Naive thymus-derived CD8-positive, alpha-beta T cell (primary cell): Measurements from ENCODE around the gene LRRC74A. TPM values are rescaled to one million over a fixed set of nuclear protein-coding genes. Genes with fewer than 3 reads are reported as not detected.

ENCODE experiments used
- ATAC-seq, 2 donors: fragments of 150-1000 bp; cut with Tn5 transposase in 1 of 2; sonication (Bioruptor Pico), chemical (Tn5 transposase) in 1 of 2; 1 replicate in 1 of 2; 2 replicates in 1 of 2; pipeline ENCODE4 v1.10.0; 2021; ENCODE audit warnings: mild to moderate bottlenecking in 2 of 2, moderate library complexity in 2 of 2
- POLR2A ChIA-PET: fragments of 350-600 bp; sonication (Branson Sonifier 250); formaldehyde crosslinking; loops from one replicate; lab custom pipeline; 2021; ENCODE audit warnings: antibody characterized with exemption; lab: Charles Lee
- DNase-seq, 10 donors: peaks; one replicate each; pipeline versions ENCODE4 v3.0.0 to v3.0.0-alpha.2; 2020 to 2022
- H3K27ac Mint-ChIP-seq, 10 donors: one replicate each; pipeline ENCODE4 v1.8.0; 2020 to 2022; ENCODE audit warnings: mild to moderate bottlenecking in 10 of 10, mixed read lengths in 10 of 10, moderate library complexity in 4 of 10, inconsistent platforms in 1 of 10
- H3K27me3 Mint-ChIP-seq, 5 donors: one replicate each; pipeline ENCODE4 v1.8.0; 2021 to 2022; ENCODE audit warnings: mixed read lengths in 5 of 5
- H3K36me3 Mint-ChIP-seq, 3 donors: one replicate each; pipeline ENCODE4 v1.8.0; 2020 to 2022; ENCODE audit warnings: mixed read lengths in 3 of 3, mild to moderate bottlenecking in 2 of 3, inconsistent platforms in 1 of 3
- H3K4me1 Mint-ChIP-seq, 4 donors: one replicate each; pipeline ENCODE4 v1.8.0; 2021 to 2022; ENCODE audit warnings: mixed read lengths in 4 of 4
- H3K4me3 Mint-ChIP-seq, 10 donors: one replicate each; pipeline ENCODE4 v1.8.0; 2020 to 2022; ENCODE audit warnings: mild to moderate bottlenecking in 10 of 10, mixed read lengths in 10 of 10, moderate library complexity in 6 of 10, inconsistent platforms in 1 of 10
- H3K9me3 Mint-ChIP-seq, 9 donors: one replicate each; pipeline ENCODE4 v1.8.0; 2020 to 2022; ENCODE audit warnings: mixed read lengths in 9 of 9, mild to moderate bottlenecking in 3 of 9, inconsistent platforms in 1 of 9, moderate library complexity in 1 of 9
- polyA plus RNA-seq, 3 donors: library from polyadenylated mRNA; unstranded; fragments of 300-500 nt; fragmentation: Illumina TruSeq; gene quantifications; one replicate each; pipeline ENCODE4 v1.2.3, GENCODE V29; 2021
- total RNA-seq, 8 experiments: library from RNA in 2 of 8; stranded (reverse) in 2 of 8; gene quantifications; one replicate each; pipeline ENCODE4 v1.2.3 and lab custom pipeline; 2021 to 2026

Gene LRRC74A
- total and polyA plus RNA-seq, 5 experiments from 2014 or later, result 0.56 TPM; not detected in 4

DNA sequence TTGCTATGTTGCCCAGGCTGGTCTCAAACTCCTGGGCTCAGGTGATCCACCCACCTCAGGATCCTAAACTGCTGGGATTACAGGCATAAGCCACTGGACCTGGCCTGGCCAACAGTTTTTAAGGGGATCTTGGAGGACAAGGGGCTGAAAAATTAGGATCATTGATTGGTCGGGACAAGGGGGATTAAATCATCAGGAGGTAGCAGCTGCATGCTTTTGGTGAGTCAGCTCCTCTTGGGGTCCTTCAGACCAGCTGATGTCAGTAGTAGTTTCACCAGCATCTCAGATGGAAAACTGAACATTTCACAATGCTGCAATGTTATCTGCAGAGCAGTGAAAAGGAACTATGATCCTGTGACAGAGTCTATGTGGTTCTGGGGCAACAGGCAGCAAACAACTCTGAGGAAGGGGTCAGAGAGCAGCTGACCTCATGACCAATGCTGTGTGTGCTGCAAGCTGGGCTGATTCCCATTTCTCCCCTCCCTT, 6.3 kb downstream of the LRRC74A start:
- H3K27ac Mint-ChIP-seq, result no peak overlapping the region
- peaks cover 3 to 20% (median 8%) of the 10 kb centered on the region in 5 donors for H3K27me3 Mint-ChIP-seq
- DNase-seq (no peak), ATAC-seq (no peak)
- peaks cover 0 to 3% (median 0%) of the 10 kb centered on the region in 3 donors for H3K36me3 Mint-ChIP-seq
- H3K4me1 Mint-ChIP-seq, result no peaks in the 10 kb centered on the region
- POLR2A ChIA-PET, result interaction anchor here (0.7 kb wide), 1 partner anchor 231 kb away, joined by 3 read pairs; no protein-coding TSS in a partner anchor
- H3K9me3 Mint-ChIP-seq, result peaks cover 0 to 3% (median 0%) of the 10 kb centered on the region in 9 donors
- no peak overlapping the region for H3K4me3 Mint-ChIP-seq

DNA sequence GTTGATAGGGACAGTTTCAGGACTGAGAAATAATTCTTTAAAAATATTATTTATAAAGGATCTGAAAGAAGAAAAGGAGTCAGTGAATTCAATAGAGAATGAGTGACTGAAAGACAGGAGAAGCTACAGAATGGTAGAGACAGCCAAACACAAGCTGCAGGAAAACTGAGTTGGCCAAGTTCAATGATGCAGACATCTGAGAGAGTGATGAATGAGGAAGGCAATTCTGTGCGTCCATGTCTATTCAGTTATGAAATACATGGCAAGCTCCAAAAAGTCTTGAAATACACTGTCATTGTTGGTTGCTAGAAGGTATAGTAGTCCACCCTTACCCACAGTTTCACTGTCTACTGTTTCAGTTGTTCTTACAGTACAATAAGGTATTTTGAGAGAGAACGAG, 6.8 kb downstream of the LRRC74A start:
- H3K9me3 Mint-ChIP-seq, result peaks cover 0 to 3% (median 0%) of the 10 kb centered on the region in 9 donors
- DNase-seq, result no peak
- peaks cover 3 to 20% (median 8%) of the 10 kb centered on the region in 5 donors for H3K27me3 Mint-ChIP-seq
- H3K4me1 Mint-ChIP-seq, result no peaks in the 10 kb centered on the region
- no peak for ATAC-seq
- no peak overlapping the region for H3K27ac Mint-ChIP-seq
- H3K36me3 Mint-ChIP-seq, result peaks cover 0 to 3% (median 0%) of the 10 kb centered on the region in 3 donors
- H3K4me3 Mint-ChIP-seq, result no peak overlapping the region
- POLR2A ChIA-PET, result interaction anchor here (0.7 kb wide), 1 partner anchor 230 kb away, joined by 3 read pairs; no protein-coding TSS in a partner anchor

DNA sequence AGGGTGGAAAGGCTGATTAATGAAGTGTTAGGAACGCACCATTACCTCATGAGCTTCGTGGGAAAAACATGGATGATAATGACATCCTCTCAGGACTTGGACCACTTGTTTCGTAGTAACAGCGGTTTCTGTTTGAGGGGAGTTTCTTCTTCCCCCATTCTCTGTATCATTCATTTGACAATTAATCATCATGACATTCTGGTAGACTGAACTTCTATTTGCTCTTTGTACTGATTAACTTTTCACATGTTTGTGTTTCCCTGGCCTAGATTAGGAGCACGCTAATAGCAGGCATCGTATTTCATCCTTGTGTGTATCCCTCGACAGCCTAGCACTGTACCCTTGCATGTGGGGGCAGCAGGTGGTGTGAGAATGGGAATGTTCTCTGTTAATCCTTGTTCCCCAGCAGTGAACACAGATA, 8.0 kb downstream of the LRRC74A start:
- peaks cover 3 to 20% (median 8%) of the 10 kb centered on the region in 5 donors for H3K27me3 Mint-ChIP-seq
- ATAC-seq, result no peak
- POLR2A ChIA-PET, result no interaction called here
- no peak overlapping the region for H3K4me3 Mint-ChIP-seq
- peak overlapping the region in 1 of 10 donors; percentile 76 for H3K27ac Mint-ChIP-seq
- DNase-seq, result no peak
- peaks cover 0 to 3% (median 0%) of the 10 kb centered on the region in 3 donors for H3K36me3 Mint-ChIP-seq
- no peaks in the 10 kb centered on the region for H3K4me1 Mint-ChIP-seq
- peaks cover 0 to 3% (median 0%) of the 10 kb centered on the region in 9 donors for H3K9me3 Mint-ChIP-seq

DNA sequence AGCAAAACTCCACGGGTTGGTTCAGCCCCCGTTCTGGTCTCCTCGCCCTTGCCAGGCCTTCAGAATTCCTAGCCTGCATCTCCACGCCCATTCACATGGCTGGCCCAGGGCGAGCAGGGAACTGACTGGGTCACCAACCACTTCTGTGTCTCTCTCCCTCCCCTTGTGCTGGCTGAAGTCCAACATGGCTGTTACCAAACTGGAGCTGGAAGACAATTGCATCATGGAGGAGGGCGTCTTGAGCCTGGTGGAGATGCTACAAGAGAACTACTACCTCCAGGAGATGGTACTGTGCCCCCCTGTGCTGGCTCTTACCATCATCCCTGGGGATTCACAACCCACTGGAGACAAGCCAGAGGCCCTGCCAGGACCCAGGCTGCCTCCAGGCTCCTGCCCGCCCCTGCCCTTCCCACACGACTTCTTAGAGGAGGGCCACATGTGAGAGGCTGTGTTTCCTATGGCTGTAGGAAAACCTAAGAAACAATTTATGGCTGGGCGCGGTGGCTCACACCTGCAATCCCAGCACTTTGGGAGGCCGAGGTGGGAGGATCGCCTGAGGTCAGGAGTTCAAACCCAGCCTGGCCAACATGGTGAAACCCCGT, 9.9 kb downstream of the LRRC74A start:
- no peak for DNase-seq
- ATAC-seq, result no peak
- H3K9me3 Mint-ChIP-seq, result peaks cover 0 to 3% (median 0%) of the 10 kb centered on the region in 9 donors
- no peaks in the 10 kb centered on the region for H3K4me1 Mint-ChIP-seq
- H3K4me3 Mint-ChIP-seq, result no peak overlapping the region
- POLR2A ChIA-PET, result interaction anchor here (0.6 kb wide), 1 partner anchor 24 kb away, joined by 5 read pairs; no protein-coding TSS in a partner anchor
- H3K36me3 Mint-ChIP-seq, result peaks cover 0 to 3% (median 0%) of the 10 kb centered on the region in 3 donors
- peak overlapping the region in 1 of 10 donors; percentile 54 for H3K27ac Mint-ChIP-seq
- H3K27me3 Mint-ChIP-seq, result peaks cover 3 to 22% (median 9%) of the 10 kb centered on the region in 5 donors

DNA sequence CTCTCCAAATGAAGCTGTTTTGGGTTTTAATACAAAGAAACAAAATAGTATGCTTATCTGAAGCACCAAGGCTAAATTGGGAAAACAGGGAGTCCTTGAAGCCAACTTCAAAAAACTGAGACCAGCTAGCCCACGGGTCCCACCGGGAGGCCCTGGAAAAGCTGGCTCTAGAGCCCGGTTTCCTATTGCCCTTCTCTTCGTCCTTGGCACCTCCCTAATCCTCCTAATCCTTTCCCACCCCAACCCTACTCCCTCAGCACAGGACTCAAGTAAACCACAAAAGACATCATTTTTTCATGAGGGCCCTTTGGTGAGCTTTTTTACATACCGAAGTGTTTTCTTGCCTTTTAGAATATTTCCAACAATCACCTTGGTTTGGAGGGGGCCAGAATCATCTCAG, 11.3 kb downstream of the LRRC74A start:
- no peaks in the 10 kb centered on the region for H3K4me1 Mint-ChIP-seq
- H3K27me3 Mint-ChIP-seq, result peaks cover 3 to 22% (median 10%) of the 10 kb centered on the region in 5 donors
- H3K36me3 Mint-ChIP-seq, result no peaks in the 10 kb centered on the region
- DNase-seq (no peak), ATAC-seq (no peak)
- H3K9me3 Mint-ChIP-seq, result no peaks in the 10 kb centered on the region
- no peak overlapping the region for H3K27ac Mint-ChIP-seq
- POLR2A ChIA-PET, result no interaction called here
- H3K4me3 Mint-ChIP-seq, result no peak overlapping the region

DNA sequence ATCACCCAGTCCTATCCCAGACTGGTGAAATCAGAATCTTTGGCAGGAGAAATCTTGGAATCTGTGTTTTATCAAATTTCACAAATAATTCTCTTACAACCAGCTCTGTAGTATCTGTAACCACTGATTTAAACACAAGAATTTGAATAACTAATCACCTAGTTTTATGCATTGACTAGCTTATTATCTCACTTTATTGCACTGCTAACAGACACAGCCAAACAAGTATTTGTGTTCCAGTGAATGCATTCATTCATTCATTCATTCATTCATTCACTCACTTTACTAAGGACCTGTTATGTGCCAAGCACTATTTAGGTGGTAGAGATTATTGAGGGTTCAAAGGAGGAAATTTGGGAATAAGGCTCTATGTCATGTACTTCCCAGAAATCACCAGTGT, 16.2 kb downstream of the LRRC74A start:
- H3K4me1 Mint-ChIP-seq, result peaks cover 5 to 14% (median 11%) of the 10 kb centered on the region in 4 donors
- H3K9me3 Mint-ChIP-seq, result no peaks in the 10 kb centered on the region
- peaks cover 0 to 3% (median 0%) of the 10 kb centered on the region in 3 donors for H3K36me3 Mint-ChIP-seq
- H3K27me3 Mint-ChIP-seq, result peaks cover 0 to 13% (median 5%) of the 10 kb centered on the region in 5 donors
- ATAC-seq (no peak), DNase-seq (no peak)
- no peak overlapping the region for H3K4me3 Mint-ChIP-seq
- H3K27ac Mint-ChIP-seq, result peak overlapping the region in 1 of 10 donors; percentile 5
- POLR2A ChIA-PET, result no interaction called here

DNA sequence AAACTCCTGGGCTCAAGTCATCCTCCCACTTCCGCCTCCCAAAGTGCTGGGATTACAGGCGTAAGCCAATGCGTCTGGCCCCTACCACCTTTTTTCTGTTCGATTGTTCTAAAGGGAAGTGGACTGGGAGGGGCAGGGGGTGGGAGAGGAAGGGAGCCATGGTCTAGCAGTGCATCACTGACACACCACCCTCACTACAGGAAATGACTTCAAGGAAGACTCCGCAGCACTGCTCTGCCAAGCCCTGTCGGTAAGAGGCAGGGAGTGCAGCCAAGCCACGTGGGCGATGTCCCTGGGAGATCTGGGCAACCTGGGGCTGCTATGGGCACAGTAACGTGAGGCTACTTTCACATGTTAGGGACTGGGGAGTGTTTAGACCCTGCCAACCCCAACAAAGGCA, 18.0 kb downstream of the LRRC74A start:
- POLR2A ChIA-PET, result interaction anchor here (0.7 kb wide), 1 partner anchor 32 kb away, joined by 3 read pairs; the partner anchor contains the start of gene ANGEL1
- Mint-ChIP-seq H3K4me3 (peak overlapping the region; percentile 17 to 85 (median 59)), H3K27ac (peak overlapping the region; percentile 24 to 87 (median 78)), H3K27me3 (peaks cover 0 to 13% (median 5%) of the 10 kb centered on the region in 5 donors), H3K4me1 (peaks cover 8 to 14% (median 12%) of the 10 kb centered on the region in 4 donors), H3K9me3 (no peaks in the 10 kb centered on the region), H3K36me3 (peaks cover 0 to 3% (median 0%) of the 10 kb centered on the region in 3 donors)
- DNase-seq (peak in 9 of 10 donors; percentile 30 to 83 (median 60)), ATAC-seq (peak; percentile 100)

DNA sequence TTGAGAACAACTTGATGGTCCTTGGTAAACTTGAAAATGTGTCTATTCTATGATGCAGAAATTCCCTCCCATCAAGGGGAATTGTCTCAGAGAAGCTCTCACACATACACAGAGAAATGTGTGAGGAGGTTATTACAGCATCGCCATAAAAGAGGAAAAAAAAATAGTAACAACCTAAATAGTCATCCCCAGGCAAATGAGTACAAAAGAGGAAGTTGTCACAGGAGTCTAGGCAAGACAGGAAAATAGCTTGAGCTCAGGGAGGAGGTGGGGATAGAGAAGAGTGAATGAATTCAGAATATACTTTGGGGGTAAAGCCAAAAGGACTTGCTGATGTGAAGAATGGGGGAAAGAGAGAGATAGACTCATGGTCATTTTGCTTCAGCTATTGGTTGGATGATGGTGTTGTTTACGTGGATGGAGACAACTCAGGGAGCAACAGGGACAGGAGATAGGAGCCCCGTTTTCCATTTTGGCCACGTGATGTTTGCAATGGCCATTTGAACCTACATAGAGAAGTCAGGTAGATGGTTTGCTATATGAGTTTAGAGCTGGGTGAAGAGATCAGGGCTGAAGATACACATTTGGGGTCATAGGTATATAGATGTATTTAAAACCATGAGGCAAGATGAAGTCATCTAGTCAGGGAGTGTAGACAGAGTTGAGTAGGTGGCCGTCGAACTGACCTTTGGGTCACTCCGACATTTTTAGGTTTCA, 20.3 kb downstream of the LRRC74A start:
- POLR2A ChIA-PET, result no interaction called here
- DNase-seq (no peak), ATAC-seq (no peak)
- no peak overlapping the region for H3K4me3 Mint-ChIP-seq
- H3K9me3 Mint-ChIP-seq, result no peaks in the 10 kb centered on the region
- peaks cover 8 to 14% (median 12%) of the 10 kb centered on the region in 4 donors for H3K4me1 Mint-ChIP-seq
- H3K27me3 Mint-ChIP-seq, result peaks cover 0 to 12% (median 5%) of the 10 kb centered on the region in 5 donors
- peaks cover 0 to 3% (median 0%) of the 10 kb centered on the region in 3 donors for H3K36me3 Mint-ChIP-seq
- H3K27ac Mint-ChIP-seq, result no peak overlapping the region

DNA sequence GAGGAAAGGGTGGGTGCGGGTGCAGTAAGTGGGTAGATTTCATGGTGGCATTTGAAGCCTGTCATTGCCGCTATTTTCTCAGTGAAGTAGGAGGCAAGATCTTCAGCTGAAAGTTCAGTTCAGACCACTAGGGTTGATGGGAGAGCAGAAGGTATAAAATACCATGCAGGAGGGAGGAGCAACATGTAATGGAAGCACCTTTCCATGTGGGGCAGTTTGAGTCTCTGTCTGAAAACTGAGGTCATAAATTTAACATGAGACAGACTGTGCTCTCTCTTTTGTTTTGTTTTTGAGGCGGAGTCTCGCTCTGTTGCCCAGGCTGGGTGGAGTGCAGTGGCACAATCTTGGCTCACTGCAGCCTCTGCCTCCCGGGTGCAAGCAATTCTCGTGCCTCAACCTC, 22.7 kb downstream of the LRRC74A start:
- Mint-ChIP-seq H3K4me3 (no peak overlapping the region), H3K27me3 (peaks cover 0 to 7% (median 3%) of the 10 kb centered on the region in 5 donors), H3K9me3 (no peaks in the 10 kb centered on the region), H3K36me3 (peaks cover 0 to 3% (median 0%) of the 10 kb centered on the region in 3 donors), H3K27ac (no peak overlapping the region), H3K4me1 (peaks cover 8 to 14% (median 12%) of the 10 kb centered on the region in 4 donors)
- POLR2A ChIA-PET, result interaction anchor here (0.6 kb wide), 1 partner anchor 673 kb away, joined by 5 read pairs; no protein-coding TSS in a partner anchor
- DNase-seq (no peak), ATAC-seq (no peak)

DNA sequence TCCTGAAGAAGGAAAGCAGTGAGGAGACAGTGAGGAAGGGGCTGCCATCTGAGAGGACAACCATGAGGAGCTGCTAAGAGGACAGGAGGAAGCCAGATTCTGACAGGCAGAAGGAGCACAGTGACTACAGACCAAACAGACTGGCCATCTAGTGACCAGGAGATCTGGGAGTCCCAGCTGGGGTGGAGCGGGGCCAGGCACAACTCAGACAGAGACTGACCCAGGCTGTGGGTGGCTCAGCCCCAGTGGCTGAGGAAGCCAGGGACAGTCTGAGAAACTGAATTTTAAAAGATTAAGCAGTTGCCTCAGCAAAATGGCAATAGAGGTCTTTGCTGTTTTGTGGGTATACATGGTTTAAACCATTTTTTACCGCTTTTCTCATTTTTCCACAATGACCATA, 28.9 kb downstream of the LRRC74A start:
- Mint-ChIP-seq H3K9me3 (no peaks in the 10 kb centered on the region), H3K36me3 (no peaks in the 10 kb centered on the region), H3K27me3 (peaks cover 0 to 19% (median 16%) of the 10 kb centered on the region in 5 donors), H3K4me1 (no peaks in the 10 kb centered on the region), H3K27ac (no peak overlapping the region), H3K4me3 (no peak overlapping the region)
- ATAC-seq (no peak), DNase-seq (no peak)
- POLR2A ChIA-PET, result no interaction called here

DNA sequence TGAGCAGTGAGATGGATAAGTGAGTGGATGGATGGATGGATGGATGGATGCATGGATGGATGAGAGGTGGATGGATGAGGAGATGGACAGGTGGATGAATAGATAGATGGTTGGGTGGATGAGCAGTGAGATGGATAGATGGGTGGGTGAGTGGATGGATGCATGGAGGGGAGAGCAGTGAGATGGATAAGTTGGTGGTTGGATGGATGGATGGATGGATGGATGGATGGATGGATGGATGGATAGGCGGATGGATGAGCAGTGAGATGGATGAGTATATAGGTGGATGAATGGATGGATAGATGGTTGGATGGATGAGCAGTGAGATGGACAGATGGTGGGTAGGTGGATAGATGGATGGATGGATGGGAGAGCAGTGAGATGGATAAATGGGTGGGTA, 30.6 kb downstream of the LRRC74A start:
- H3K36me3 Mint-ChIP-seq, result no peaks in the 10 kb centered on the region
- POLR2A ChIA-PET, result no interaction called here
- H3K9me3 Mint-ChIP-seq, result no peaks in the 10 kb centered on the region
- DNase-seq (no peak), ATAC-seq (no peak)
- no peak overlapping the region for H3K4me3 Mint-ChIP-seq
- H3K27me3 Mint-ChIP-seq, result peaks cover 0 to 19% (median 16%) of the 10 kb centered on the region in 5 donors
- peak overlapping the region in 1 of 10 donors; percentile 20 for H3K27ac Mint-ChIP-seq
- no peaks in the 10 kb centered on the region for H3K4me1 Mint-ChIP-seq

DNA sequence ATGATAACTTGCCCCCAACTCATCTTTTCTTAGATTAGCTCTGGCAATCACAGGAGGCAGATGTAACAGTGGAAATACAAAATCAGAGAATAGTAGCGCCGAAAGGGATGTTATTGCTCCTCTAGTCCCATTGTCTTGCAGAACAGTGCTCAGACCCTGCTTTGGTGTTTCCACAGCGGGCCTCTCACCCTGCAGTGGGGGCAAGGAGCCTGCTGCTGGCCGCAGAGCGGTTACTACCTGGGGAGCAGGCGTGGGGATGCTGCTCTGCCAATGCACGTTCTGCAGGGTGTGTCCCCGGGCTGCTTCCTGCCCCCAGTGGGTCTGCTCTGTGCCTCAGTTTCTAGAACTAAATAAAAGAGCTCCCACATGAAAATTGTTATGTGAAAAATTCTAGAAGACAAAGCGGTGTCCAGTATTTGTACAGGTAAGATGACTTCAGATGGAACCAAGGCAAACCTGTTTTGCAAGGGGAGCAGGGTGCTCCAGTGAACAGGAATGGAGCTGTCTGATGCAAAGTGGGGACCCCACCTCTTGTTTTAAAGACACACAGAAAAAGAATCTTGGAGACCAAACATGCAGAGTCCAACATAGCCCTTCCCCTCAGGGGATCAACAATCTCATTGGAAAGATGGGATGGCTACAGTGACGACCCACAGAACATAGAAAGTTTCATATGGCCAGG, 35.5 kb downstream of the LRRC74A start:
- DNase-seq, result no peak
- Mint-ChIP-seq H3K36me3 (no peaks in the 10 kb centered on the region), H3K4me3 (no peak overlapping the region), H3K27ac (no peak overlapping the region), H3K4me1 (peaks cover 12 to 33% (median 23%) of the 10 kb centered on the region in 4 donors), H3K27me3 (peaks cover 0 to 4% (median under 1%) of the 10 kb centered on the region in 5 donors), H3K9me3 (no peaks in the 10 kb centered on the region)
- POLR2A ChIA-PET, result no interaction called here
- no peak for ATAC-seq
